ENCODE measurements around the gene INTS14.
"Not testable (repeated sequence)": the region's sequence is repeated elsewhere in the genome, so short reads cannot be mapped to it uniquely, and the experiment has no call there.

INTS14 gene

GRCh38 chr15:65553691-65554090 lies 57.2 kb downstream of the INTS14 start:
- Histone ChIP-seq H3K27me3 (ENCODE audit: control insufficient read depth, insufficient read depth, low read length) (no peaks in the 10 kb centered on the region), H3K9me3 (ENCODE audit: control insufficient read depth, insufficient read depth, low read length) (no peaks in the 10 kb centered on the region), H3K36me3 (ENCODE audit: control insufficient read depth, insufficient read depth, low read length) (peaks cover 53% of the 10 kb centered on the region), H3K4me3 (ENCODE audit: low read depth, low read length) (no peak overlapping the region), H3K9ac (ENCODE audit: low read depth, low read length) (no peak overlapping the region), H3K27ac (ENCODE audit: low read depth, low read length) (no peak overlapping the region), H3K4me1 (ENCODE audit: control insufficient read depth, insufficient read depth, low read length) (peaks cover 7% of the 10 kb centered on the region)

GRCh38 chr15:65552851-65553250 lies 58.1 kb downstream of the INTS14 start:
- H3K9ac ChIP-seq (ENCODE audit: low read depth, low read length); H3K27ac ChIP-seq (ENCODE audit: low read depth, low read length); H3K9me3 ChIP-seq (ENCODE audit: control insufficient read depth, insufficient read depth, low read length); H3K4me3 ChIP-seq (ENCODE audit: low read depth, low read length); H3K27me3 ChIP-seq (ENCODE audit: control insufficient read depth, insufficient read depth, low read length); H3K4me1 ChIP-seq (ENCODE audit: control insufficient read depth, insufficient read depth, low read length): not testable (repeated sequence)
- H3K36me3 ChIP-seq (ENCODE audit: control insufficient read depth, insufficient read depth, low read length), result peaks cover 44% of the 10 kb centered on the region

GRCh38 chr15:65551183-65551582 lies 59.7 kb downstream of the INTS14 start:
- H3K9ac ChIP-seq (ENCODE audit: low read depth, low read length), result no peak overlapping the region
- no peak overlapping the region for H3K27ac ChIP-seq (ENCODE audit: low read depth, low read length)
- peaks cover 7% of the 10 kb centered on the region for H3K4me1 ChIP-seq (ENCODE audit: control insufficient read depth, insufficient read depth, low read length)
- H3K27me3 ChIP-seq (ENCODE audit: control insufficient read depth, insufficient read depth, low read length), result no peaks in the 10 kb centered on the region
- H3K4me3 ChIP-seq (ENCODE audit: low read depth, low read length), result no peak overlapping the region
- peaks cover 28% of the 10 kb centered on the region for H3K36me3 ChIP-seq (ENCODE audit: control insufficient read depth, insufficient read depth, low read length)
- H3K9me3 ChIP-seq (ENCODE audit: control insufficient read depth, insufficient read depth, low read length), result no peaks in the 10 kb centered on the region

GRCh38 chr15:65550681-65551098 lies 60.2 kb downstream of the INTS14 start:
- peak overlapping the region; percentile 13 for H3K27ac ChIP-seq (ENCODE audit: low read depth, low read length)
- no peak overlapping the region for H3K4me3 ChIP-seq (ENCODE audit: low read depth, low read length)
- no peaks in the 10 kb centered on the region for H3K9me3 ChIP-seq (ENCODE audit: control insufficient read depth, insufficient read depth, low read length)
- no peaks in the 10 kb centered on the region for H3K27me3 ChIP-seq (ENCODE audit: control insufficient read depth, insufficient read depth, low read length)
- no peak overlapping the region for H3K9ac ChIP-seq (ENCODE audit: low read depth, low read length)
- peaks cover 23% of the 10 kb centered on the region for H3K36me3 ChIP-seq (ENCODE audit: control insufficient read depth, insufficient read depth, low read length)
- peaks cover 7% of the 10 kb centered on the region for H3K4me1 ChIP-seq (ENCODE audit: control insufficient read depth, insufficient read depth, low read length)

- not testable (repeated sequence) for H3K27ac ChIP-seq (ENCODE audit: low read depth, low read length); H3K27me3 ChIP-seq (ENCODE audit: control insufficient read depth, insufficient read depth, low read length); H3K4me1 ChIP-seq (ENCODE audit: control insufficient read depth, insufficient read depth, low read length)
Measured at GRCh38 chr15:65549288-65549687, 61.6 kb downstream of the INTS14 start.

GRCh38 chr15:65547841-65548240 lies 63.1 kb downstream of the INTS14 start:
- Histone ChIP-seq H3K36me3 (ENCODE audit: control insufficient read depth, insufficient read depth, low read length) (no peaks in the 10 kb centered on the region), H3K27me3 (ENCODE audit: control insufficient read depth, insufficient read depth, low read length) (no peaks in the 10 kb centered on the region), H3K4me3 (ENCODE audit: low read depth, low read length) (no peak overlapping the region), H3K9ac (ENCODE audit: low read depth, low read length) (no peak overlapping the region), H3K9me3 (ENCODE audit: control insufficient read depth, insufficient read depth, low read length) (no peaks in the 10 kb centered on the region), H3K4me1 (ENCODE audit: control insufficient read depth, insufficient read depth, low read length) (peaks cover 7% of the 10 kb centered on the region), H3K27ac (ENCODE audit: low read depth, low read length) (no peak overlapping the region)

More at GRCh38 chr15:65549288-65549687, 61.6 kb downstream of the INTS14 start:
- not testable (repeated sequence) for H3K4me3 ChIP-seq (ENCODE audit: low read depth, low read length); H3K9ac ChIP-seq (ENCODE audit: low read depth, low read length); H3K9me3 ChIP-seq (ENCODE audit: control insufficient read depth, insufficient read depth, low read length)
- H3K36me3 ChIP-seq (ENCODE audit: control insufficient read depth, insufficient read depth, low read length), result peaks cover 12% of the 10 kb centered on the region

- Histone ChIP-seq H3K4me3 (ENCODE audit: low read depth, low read length) (no peak overlapping the region), H3K27ac (ENCODE audit: low read depth, low read length) (no peak overlapping the region), H3K9ac (ENCODE audit: low read depth, low read length) (no peak overlapping the region), H3K36me3 (ENCODE audit: control insufficient read depth, insufficient read depth, low read length) (no peaks in the 10 kb centered on the region; the same call in 1 of the 2 replicates), H3K27me3 (ENCODE audit: control insufficient read depth, insufficient read depth, low read length) (no peaks in the 10 kb centered on the region), H3K4me1 (ENCODE audit: control insufficient read depth, insufficient read depth, low read length) (no peaks in the 10 kb centered on the region), H3K9me3 (ENCODE audit: control insufficient read depth, insufficient read depth, low read length) (no peaks in the 10 kb centered on the region)
Measured at GRCh38 chr15:65541231-65541820, 69.6 kb downstream of the INTS14 start.

GRCh38 chr15:65540314-65540713 lies 70.6 kb downstream of the INTS14 start:
- Histone ChIP-seq H3K4me1 (ENCODE audit: control insufficient read depth, insufficient read depth, low read length) (no peaks in the 10 kb centered on the region), H3K27ac (ENCODE audit: low read depth, low read length) (no peak overlapping the region), H3K4me3 (ENCODE audit: low read depth, low read length) (no peak overlapping the region), H3K27me3 (ENCODE audit: control insufficient read depth, insufficient read depth, low read length) (no peaks in the 10 kb centered on the region), H3K36me3 (ENCODE audit: control insufficient read depth, insufficient read depth, low read length) (no peaks in the 10 kb centered on the region; the same call in 1 of the 2 replicates), H3K9me3 (ENCODE audit: control insufficient read depth, insufficient read depth, low read length) (no peaks in the 10 kb centered on the region), H3K9ac (ENCODE audit: low read depth, low read length) (no peak overlapping the region)

- H3K4me3 ChIP-seq (ENCODE audit: low read depth, low read length), result no peak overlapping the region
- H3K27me3 ChIP-seq (ENCODE audit: control insufficient read depth, insufficient read depth, low read length), result no peaks in the 10 kb centered on the region
- no peak overlapping the region for H3K9ac ChIP-seq (ENCODE audit: low read depth, low read length)
- peaks cover 14% of the 10 kb centered on the region for H3K4me1 ChIP-seq (ENCODE audit: control insufficient read depth, insufficient read depth, low read length)
- H3K27ac ChIP-seq (ENCODE audit: low read depth, low read length), result no peak overlapping the region
- peaks cover 11% of the 10 kb centered on the region for H3K36me3 ChIP-seq (ENCODE audit: control insufficient read depth, insufficient read depth, low read length)
- no peaks in the 10 kb centered on the region for H3K9me3 ChIP-seq (ENCODE audit: control insufficient read depth, insufficient read depth, low read length)
Measured at GRCh38 chr15:65535192-65535591, 75.7 kb downstream of the INTS14 start.

GRCh38 chr15:65533057-65533756 lies 77.7 kb downstream of the INTS14 start:
- no peaks in the 10 kb centered on the region for H3K9me3 ChIP-seq (ENCODE audit: control insufficient read depth, insufficient read depth, low read length)
- peaks cover 11% of the 10 kb centered on the region for H3K36me3 ChIP-seq (ENCODE audit: control insufficient read depth, insufficient read depth, low read length)
- H3K27me3 ChIP-seq (ENCODE audit: control insufficient read depth, insufficient read depth, low read length), result no peaks in the 10 kb centered on the region
- H3K4me3 ChIP-seq (ENCODE audit: low read depth, low read length), result no peak overlapping the region; the same call in 1 of the 2 replicates
- peak overlapping the region; percentile 56 for H3K27ac ChIP-seq (ENCODE audit: low read depth, low read length)
- peaks cover 18% of the 10 kb centered on the region for H3K4me1 ChIP-seq (ENCODE audit: control insufficient read depth, insufficient read depth, low read length)
- no peak overlapping the region for H3K9ac ChIP-seq (ENCODE audit: low read depth, low read length)

- Histone ChIP-seq H3K9me3 (ENCODE audit: control insufficient read depth, insufficient read depth, low read length) (no peaks in the 10 kb centered on the region), H3K27me3 (ENCODE audit: control insufficient read depth, insufficient read depth, low read length) (no peaks in the 10 kb centered on the region), H3K4me3 (ENCODE audit: low read depth, low read length) (no peak overlapping the region), H3K27ac (ENCODE audit: low read depth, low read length) (peak overlapping the region; percentile 56), H3K9ac (ENCODE audit: low read depth, low read length) (no peak overlapping the region), H3K4me1 (ENCODE audit: control insufficient read depth, insufficient read depth, low read length) (peaks cover 18% of the 10 kb centered on the region), H3K36me3 (ENCODE audit: control insufficient read depth, insufficient read depth, low read length) (peaks cover 11% of the 10 kb centered on the region)
Measured at GRCh38 chr15:65532738-65533051, 78.2 kb downstream of the INTS14 start.
